Measurements from ENCODE around the gene SRMS.

The SRMS gene

GRCh38 chr20:63538204-63539091, 9.1 kb downstream of the SRMS start:
- Histone ChIP-seq H3K9ac (ENCODE audit: low read depth in 1 of 2, low read length in 2 of 2) (peak overlapping the region; percentile 63 to 99), H3K36me3 (ENCODE audit: control insufficient read depth in 2 of 2, insufficient read depth in 2 of 2, low read length in 2 of 2) (no peaks in the 10 kb centered on the region), H3K4me3 (ENCODE audit: low read length in 2 of 2) (peak overlapping the region; percentile 78 to 80), H3K4me1 (ENCODE audit: control insufficient read depth in 2 of 2, insufficient read depth in 2 of 2, low read length in 2 of 2) (peaks cover 28 to 45% of the 10 kb centered on the region in 2 donors), H3K27me3 (ENCODE audit: control insufficient read depth in 2 of 2, insufficient read depth in 2 of 2, low read length in 2 of 2) (no peaks in the 10 kb centered on the region), H3K27ac (ENCODE audit: low read depth in 2 of 2, low read length in 2 of 2) (peak overlapping the region; percentile 99), H3K9me3 (ENCODE audit: control insufficient read depth in 2 of 2, low read length in 2 of 2) (no peaks in the 10 kb centered on the region)

- Histone ChIP-seq H3K9ac (ENCODE audit: low read depth in 1 of 2, low read length in 2 of 2) (peak overlapping the region; percentile 87 to 99), H3K9me3 (ENCODE audit: control insufficient read depth in 2 of 2, low read length in 2 of 2) (no peaks in the 10 kb centered on the region), H3K36me3 (ENCODE audit: control insufficient read depth in 2 of 2, insufficient read depth in 2 of 2, low read length in 2 of 2) (no peaks in the 10 kb centered on the region), H3K27ac (ENCODE audit: low read depth in 2 of 2, low read length in 2 of 2) (peak overlapping the region; percentile 99), H3K4me1 (ENCODE audit: control insufficient read depth in 2 of 2, insufficient read depth in 2 of 2, low read length in 2 of 2) (peaks cover 30 to 46% of the 10 kb centered on the region in 2 donors), H3K4me3 (ENCODE audit: low read length in 2 of 2) (peak overlapping the region; percentile 78 to 80), H3K27me3 (ENCODE audit: control insufficient read depth in 2 of 2, insufficient read depth in 2 of 2, low read length in 2 of 2) (no peaks in the 10 kb centered on the region)
Measured at GRCh38 chr20:63537525-63538203, 9.9 kb downstream of the SRMS start.

GRCh38 chr20:63536997-63537524, 10.5 kb downstream of the SRMS start, which contains the start of gene PTK6:
Gene PTK6, minus strand, starts transcription at chr20:63537376. Its CDS starts 62 bp downstream, at chr20:63537314.
- H3K4me1 ChIP-seq (ENCODE audit: control insufficient read depth in 2 of 2, insufficient read depth in 2 of 2, low read length in 2 of 2) = peaks cover 30 to 47% of the 10 kb centered on the region in 2 donors
- peak within 1 kb of the TSS; percentile 99 for H3K27ac ChIP-seq (ENCODE audit: low read depth in 2 of 2, low read length in 2 of 2)
- peak within 1 kb of the TSS; percentile 87 to 99 for H3K9ac ChIP-seq (ENCODE audit: low read depth in 1 of 2, low read length in 2 of 2)
- no peaks in the 10 kb centered on the region for H3K27me3 ChIP-seq (ENCODE audit: control insufficient read depth in 2 of 2, insufficient read depth in 2 of 2, low read length in 2 of 2)
- no peaks in the 10 kb centered on the region for H3K9me3 ChIP-seq (ENCODE audit: control insufficient read depth in 2 of 2, low read length in 2 of 2)
- H3K36me3 ChIP-seq (ENCODE audit: control insufficient read depth in 2 of 2, insufficient read depth in 2 of 2, low read length in 2 of 2) = peaks cover 2% of the 10 kb centered on the region in 2 donors
- H3K4me3 ChIP-seq (ENCODE audit: low read length in 2 of 2) = peak within 1 kb of the TSS; percentile 78 to 80

- Histone ChIP-seq H3K9ac (ENCODE audit: low read depth in 1 of 2, low read length in 2 of 2) (peak overlapping the region; percentile 87 to 99), H3K4me3 (ENCODE audit: low read length in 2 of 2) (peak overlapping the region; percentile 78 to 80), H3K36me3 (ENCODE audit: control insufficient read depth in 2 of 2, insufficient read depth in 2 of 2, low read length in 2 of 2) (peaks cover 3% of the 10 kb centered on the region in 2 donors), H3K9me3 (ENCODE audit: control insufficient read depth in 2 of 2, low read length in 2 of 2) (no peaks in the 10 kb centered on the region), H3K4me1 (ENCODE audit: control insufficient read depth in 2 of 2, insufficient read depth in 2 of 2, low read length in 2 of 2) (peaks cover 33 to 52% of the 10 kb centered on the region in 2 donors), H3K27me3 (ENCODE audit: control insufficient read depth in 2 of 2, insufficient read depth in 2 of 2, low read length in 2 of 2) (no peaks in the 10 kb centered on the region), H3K27ac (ENCODE audit: low read depth in 2 of 2, low read length in 2 of 2) (peak overlapping the region; percentile 99)
Measured at GRCh38 chr20:63536241-63536977, 11.1 kb downstream of the SRMS start.

- H3K27ac ChIP-seq (ENCODE audit: low read depth in 2 of 2, low read length in 2 of 2) = peak overlapping the region; percentile 91 to 96
- no peaks in the 10 kb centered on the region for H3K9me3 ChIP-seq (ENCODE audit: control insufficient read depth in 2 of 2, low read length in 2 of 2)
- peak overlapping the region; percentile 47 to 76 for H3K9ac ChIP-seq (ENCODE audit: low read depth in 1 of 2, low read length in 2 of 2)
- H3K36me3 ChIP-seq (ENCODE audit: control insufficient read depth in 2 of 2, insufficient read depth in 2 of 2, low read length in 2 of 2) = peaks cover 3% of the 10 kb centered on the region in 2 donors
- peaks cover 36 to 52% of the 10 kb centered on the region in 2 donors for H3K4me1 ChIP-seq (ENCODE audit: control insufficient read depth in 2 of 2, insufficient read depth in 2 of 2, low read length in 2 of 2)
- H3K4me3 ChIP-seq (ENCODE audit: low read length in 2 of 2) = peak overlapping the region; percentile 52 to 54
- no peaks in the 10 kb centered on the region for H3K27me3 ChIP-seq (ENCODE audit: control insufficient read depth in 2 of 2, insufficient read depth in 2 of 2, low read length in 2 of 2)
Measured at GRCh38 chr20:63534831-63535651, 12.5 kb downstream of the SRMS start.

- Histone ChIP-seq H3K4me1 (ENCODE audit: control insufficient read depth in 2 of 2, insufficient read depth in 2 of 2, low read length in 2 of 2) (peaks cover 35 to 51% of the 10 kb centered on the region in 2 donors), H3K36me3 (ENCODE audit: control insufficient read depth in 2 of 2, insufficient read depth in 2 of 2, low read length in 2 of 2) (peaks cover 3% of the 10 kb centered on the region in 2 donors), H3K27me3 (ENCODE audit: control insufficient read depth in 2 of 2, insufficient read depth in 2 of 2, low read length in 2 of 2) (no peaks in the 10 kb centered on the region), H3K9me3 (ENCODE audit: control insufficient read depth in 2 of 2, low read length in 2 of 2) (no peaks in the 10 kb centered on the region), H3K27ac (ENCODE audit: low read depth in 2 of 2, low read length in 2 of 2) (peak overlapping the region; percentile 91 to 96), H3K9ac (ENCODE audit: low read depth in 1 of 2, low read length in 2 of 2) (peak overlapping the region; percentile 47 to 76), H3K4me3 (ENCODE audit: low read length in 2 of 2) (peak overlapping the region in 1 of 2 donors; percentile 54)
Measured at GRCh38 chr20:63534427-63534830, 13.1 kb downstream of the SRMS start.

GRCh38 chr20:63533871-63534393, 13.6 kb downstream of the SRMS start:
- H3K9ac ChIP-seq (ENCODE audit: low read depth in 1 of 2, low read length in 2 of 2) = peak overlapping the region; percentile 47 to 76
- H3K4me1 ChIP-seq (ENCODE audit: control insufficient read depth in 2 of 2, insufficient read depth in 2 of 2, low read length in 2 of 2) = peaks cover 30 to 46% of the 10 kb centered on the region in 2 donors
- H3K27me3 ChIP-seq (ENCODE audit: control insufficient read depth in 2 of 2, insufficient read depth in 2 of 2, low read length in 2 of 2) = no peaks in the 10 kb centered on the region

GRCh38 chr20:63533388-63533787, 14.2 kb downstream of the SRMS start:
- peaks cover 6 to 8% of the 10 kb centered on the region in 2 donors for H3K36me3 ChIP-seq (ENCODE audit: control insufficient read depth in 2 of 2, insufficient read depth in 2 of 2, low read length in 2 of 2)
- H3K9ac ChIP-seq (ENCODE audit: low read depth in 1 of 2, low read length in 2 of 2) = peak overlapping the region in 1 of 2 donors; percentile 65
- H3K27ac ChIP-seq (ENCODE audit: low read depth in 2 of 2, low read length in 2 of 2) = peak overlapping the region; percentile 91 to 96
- H3K9me3 ChIP-seq (ENCODE audit: control insufficient read depth in 2 of 2, low read length in 2 of 2) = no peaks in the 10 kb centered on the region
- no peaks in the 10 kb centered on the region for H3K27me3 ChIP-seq (ENCODE audit: control insufficient read depth in 2 of 2, insufficient read depth in 2 of 2, low read length in 2 of 2)
- no peak overlapping the region for H3K4me3 ChIP-seq (ENCODE audit: low read length in 2 of 2)
- peaks cover 27 to 43% of the 10 kb centered on the region in 2 donors for H3K4me1 ChIP-seq (ENCODE audit: control insufficient read depth in 2 of 2, insufficient read depth in 2 of 2, low read length in 2 of 2)

More at GRCh38 chr20:63533871-63534393, 13.6 kb downstream of the SRMS start:
- peaks cover 6 to 7% of the 10 kb centered on the region in 2 donors for H3K36me3 ChIP-seq (ENCODE audit: control insufficient read depth in 2 of 2, insufficient read depth in 2 of 2, low read length in 2 of 2)
- peak overlapping the region; percentile 91 to 96 for H3K27ac ChIP-seq (ENCODE audit: low read depth in 2 of 2, low read length in 2 of 2)
- H3K9me3 ChIP-seq (ENCODE audit: control insufficient read depth in 2 of 2, low read length in 2 of 2) = no peaks in the 10 kb centered on the region
- H3K4me3 ChIP-seq (ENCODE audit: low read length in 2 of 2) = peak overlapping the region in 1 of 2 donors; percentile 54
